Breast epithelium (tissue), 3 donors: ENCODE measurements around the gene MX1.

Experiments
- CTCF ChIP-seq, 3 donors: fragments of 450-650 bp; IDR thresholded peaks; one replicate each; pipeline ENCODE4 v1.5.1; 2016 to 2017; ENCODE audit warnings: antibody characterized with exemption in 3 of 3, mild to moderate bottlenecking in 3 of 3, moderate library complexity in 3 of 3
- POLR2A ChIP-seq: fragments of 450-650 bp; IDR thresholded peaks from one replicate; pipeline ENCODE4 v1.6.1; 2016; ENCODE audit warnings: antibody characterized with exemption, mild to moderate bottlenecking, moderate library complexity
- POLR2AphosphoS5 ChIP-seq, 3 donors: sonication (generic); formaldehyde crosslinking; IDR thresholded peaks; one replicate each; pipeline ENCODE4 v1.6.1; 2017; ENCODE audit warnings: antibody characterized with exemption in 3 of 3

- no peak for TF ChIP-seq CTCF (IDR thresholded peaks at IDR 0.05)
- no peak for TF ChIP-seq POLR2AphosphoS5 (IDR thresholded peaks at IDR 0.05)
- TF ChIP-seq POLR2A = no peak
Observed at GRCh38 chr21:41508415-41509144, 82.5 kb downstream of the MX1 start.
